GM23338 (cell line): ENCODE results near the gene ADSS1.

ENCODE experiments used
- CTCF ChIP-seq, 2 experiments: fragments of 200-600 bp in 1 of 2; sonication (generic) in 1 of 2; conservative IDR thresholded peaks; 2 replicates each; pipeline versions ENCODE4 v1.5.1 to v1.6.1; 2016 to 2017; ENCODE audit warnings: antibody characterized with exemption in 2 of 2, low read depth in 2 of 2, mild to moderate bottlenecking in 2 of 2, moderate library complexity in 1 of 2
- NANOG ChIP-seq: IDR thresholded peaks from 2 replicates; pipeline ENCODE4 v1.6.1; 2016; ENCODE audit warnings: antibody characterized with exemption, borderline replicate concordance
- REST ChIP-seq: IDR thresholded peaks from one replicate; pipeline ENCODE4 v1.6.1; 2018; ENCODE audit warnings: antibody characterized with exemption; ENCODE audit not compliant: unreplicated experiment

GRCh38 chr14:104749111-104749649 is 25.2 kb downstream of the ADSS1 start:
- no peak for TF ChIP-seq CTCF (conservative IDR thresholded peaks at IDR 0.05; ENCODE audit: low read depth in 2 of 2)
- TF ChIP-seq REST = no peak
- no peak for TF ChIP-seq NANOG
